HTERT RPE-1 (cell line): ENCODE data around the gene CENPS.

Experiments used
- in situ Hi-C: fragments of 300-500 bp; cut with MboI; formaldehyde crosslinking; loops from 4 replicates; pipeline ENCODE4 v1.14.3; 2020; ENCODE audit warnings: low sequenced_read_pairs

CENPS gene

GRCh38 chr1:10489291-10490055 is 59.2 kb downstream of the CENPS start:
- in situ Hi-C loops = no loop called here

GRCh38 chr1:10490286-10490970 is 60.2 kb downstream of the CENPS start:
- in situ Hi-C loops = no loop called here
